ENCODE measurements around the gene CYREN. TPM values are rescaled to one million over a fixed set of nuclear protein-coding genes. Genes with fewer than 3 reads are reported as not detected.
A peak's percentile ranks its signal among the peaks of the same experiment; 100 is the strongest.

The CYREN gene
- total and polyA plus RNA-seq, 7 donors: 27.5 to 41.4 (median 31.9) TPM

- no peaks in the 10 kb centered on the region for H3K9me3 ChIP-seq
- intact Hi-C loops (cut with DNase I): loop anchor here (1.0 to 10.0 kb wide), 4 partner anchors 22 to 480 kb away; partner anchors contain the start of genes CALD1 and TMEM140
- no peak for DNase-seq
- TF ChIP-seq EP300 (IDR thresholded peaks at IDR 0.05): no peak
- no peak for TF ChIP-seq CTCF (IDR thresholded peaks at IDR 0.05)
- no peak for TF ChIP-seq POLR2A (IDR thresholded peaks at IDR 0.05)
- TF ChIP-seq POLR2AphosphoS5 (IDR thresholded peaks at IDR 0.05): no peak
- no peaks in the 10 kb centered on the region for H3K27me3 ChIP-seq
- peak overlapping the region; percentile 94 to 99 (median 96) for H3K27ac ChIP-seq
- peak overlapping the region; percentile 61 to 92 (median 74) for H3K4me3 ChIP-seq
- peaks cover 0 to 46% (median 38%) of the 10 kb centered on the region in 4 donors for H3K4me1 ChIP-seq
- H3K36me3 ChIP-seq: peaks cover 7 to 35% (median 19%) of the 10 kb centered on the region in 4 donors
- 1 to 3% methylated on average over 17 of the region's 17 CpGs for WGBS, 2 donors
Observed at GRCh38 chr7:135169964-135170273, 588 bp downstream of the CYREN start.

GRCh38 chr7:135169141-135169963 lies 1.2 kb downstream of the CYREN start:
- Histone ChIP-seq H3K36me3 (peaks cover 7 to 40% (median 22%) of the 10 kb centered on the region in 4 donors), H3K27me3 (no peaks in the 10 kb centered on the region), H3K27ac (peak overlapping the region; percentile 94 to 99 (median 96)), H3K4me1 (peaks cover 0 to 46% (median 38%) of the 10 kb centered on the region in 4 donors), H3K4me3 (peak overlapping the region; percentile 61 to 92 (median 74)), H3K9me3 (no peaks in the 10 kb centered on the region)
- DNase-seq: no peak
- TF ChIP-seq POLR2A (IDR thresholded peaks at IDR 0.05) (no peak), CTCF (IDR thresholded peaks at IDR 0.05) (peak in 1 of 4 experiments; percentile 9), POLR2AphosphoS5 (IDR thresholded peaks at IDR 0.05) (no peak)
- 54 to 55% methylated on average over 11 of the region's 11 CpGs for WGBS, 2 donors
- intact Hi-C loops (cut with DNase I): loop anchor here (10.0 kb wide), 1 partner anchor 395 kb away; the partner anchor contains the start of gene CALD1

GRCh38 chr7:135168489-135169140 lies 1.9 kb downstream of the CYREN start:
- intact Hi-C loops (cut with DNase I): loop anchor here (10.0 kb wide), 1 partner anchor 394 kb away; the partner anchor contains the start of gene CALD1
- TF ChIP-seq CTCF (IDR thresholded peaks at IDR 0.05): no peak
- no peak for TF ChIP-seq POLR2AphosphoS5 (IDR thresholded peaks at IDR 0.05)
- no peak for TF ChIP-seq EP300 (IDR thresholded peaks at IDR 0.05)
- no peak for TF ChIP-seq POLR2A (IDR thresholded peaks at IDR 0.05)
- Histone ChIP-seq H3K36me3 (peaks cover 7 to 48% (median 22%) of the 10 kb centered on the region in 4 donors), H3K9me3 (no peaks in the 10 kb centered on the region), H3K4me1 (peaks cover 0 to 46% (median 38%) of the 10 kb centered on the region in 4 donors), H3K4me3 (no peak overlapping the region), H3K27ac (peak overlapping the region; percentile 14 to 97 (median 94)), H3K27me3 (no peaks in the 10 kb centered on the region)
- WGBS, 2 donors: 88 to 89% methylated on average over 13 of the region's 13 CpGs
- DNase-seq: no peak

- no peak for DNase-seq
- intact Hi-C loops (cut with DNase I): loop anchor here (10.0 kb wide), 1 partner anchor 393 kb away; the partner anchor contains the start of gene CALD1
- no peaks in the 10 kb centered on the region for H3K9me3 ChIP-seq
- H3K36me3 ChIP-seq: peaks cover 7 to 50% (median 22%) of the 10 kb centered on the region in 4 donors
- H3K27ac ChIP-seq: peak overlapping the region; percentile 14 to 97 (median 94)
- H3K27me3 ChIP-seq: no peaks in the 10 kb centered on the region
- H3K4me1 ChIP-seq: peaks cover 0 to 46% (median 38%) of the 10 kb centered on the region in 4 donors
- H3K4me3 ChIP-seq: no peak overlapping the region
- WGBS, 2 donors: 60 to 68% methylated on average over 8 to 9 of the region's 9 CpGs
- TF ChIP-seq EP300 (IDR thresholded peaks at IDR 0.05): no peak
- TF ChIP-seq POLR2AphosphoS5 (IDR thresholded peaks at IDR 0.05): no peak
- no peak for TF ChIP-seq POLR2A (IDR thresholded peaks at IDR 0.05)
- TF ChIP-seq CTCF (IDR thresholded peaks at IDR 0.05): no peak
Observed at GRCh38 chr7:135168001-135168400, 2.5 kb downstream of the CYREN start.

Measured in sigmoid colon (tissue), 7 donors.